ENCODE results near the gene G6PD.

Gene G6PD

DNA sequence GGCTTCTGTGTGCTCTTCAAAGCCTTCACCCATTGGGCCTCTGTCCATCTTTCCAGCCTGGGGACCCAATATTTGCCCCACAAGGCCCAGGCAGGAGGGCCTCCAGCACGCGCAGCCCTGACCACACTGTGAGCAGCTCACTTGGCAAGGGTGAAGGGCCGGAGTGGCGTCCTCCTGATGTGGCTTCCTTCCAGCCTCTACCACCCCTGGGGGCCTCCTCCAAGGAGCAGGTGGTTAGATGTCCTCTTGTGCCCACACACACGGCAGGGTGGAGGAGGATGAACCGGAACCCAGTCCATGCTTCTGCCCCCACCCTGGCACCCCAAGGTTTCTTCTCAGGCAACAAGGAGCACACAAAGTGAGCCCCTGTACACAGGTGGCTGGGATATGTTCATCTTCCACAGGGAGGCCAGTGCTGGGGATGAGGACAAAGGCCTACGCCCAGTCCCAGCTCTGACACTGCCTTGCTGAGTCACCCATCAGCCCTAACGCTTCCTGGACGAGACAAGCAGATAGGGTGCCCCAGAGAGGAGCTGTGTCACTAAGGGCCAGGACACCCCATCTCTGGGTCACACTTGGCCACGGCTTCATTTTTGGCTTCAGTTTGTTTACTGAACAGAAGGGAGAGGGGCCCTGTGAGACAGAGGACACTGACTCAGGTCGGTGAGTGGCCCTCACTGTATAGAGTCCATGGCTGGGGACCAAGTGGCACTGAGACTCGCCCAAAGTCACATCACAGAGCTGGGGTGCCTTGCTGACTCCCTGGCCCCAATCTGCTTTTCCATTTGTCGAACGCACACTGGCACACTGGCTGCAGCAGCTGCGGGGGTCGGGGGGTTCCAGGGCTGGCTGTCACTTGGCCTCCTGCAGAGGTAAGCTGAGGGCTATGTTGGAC is 62.1 kb downstream of the G6PD start:
- Histone ChIP-seq H3K18ac (ENCODE audit: low read depth in 1 of 2, low read length in 2 of 2) (no peak overlapping the region), H3K9ac (ENCODE audit: low read length) (no peak overlapping the region), H3K4me2 (ENCODE audit: low read length, poor library complexity, severe bottlenecking) (no peak overlapping the region), H3K4me1 (ENCODE audit: control insufficient read depth, insufficient read depth, low read depth, low read length) (peaks cover 26% of the 10 kb centered on the region), H3K23ac (ENCODE audit: low read length in 2 of 2) (peak overlapping the region in 1 of 2 experiments; percentile 48), H2BK120ac (ENCODE audit: low read depth, low read length) (no peak overlapping the region), H4K8ac (ENCODE audit: low read length) (peak overlapping the region; percentile 41), H2AK5ac (ENCODE audit: low read length, severe bottlenecking) (no peak overlapping the region), H3K36me3 (ENCODE audit: control insufficient read depth in 1 of 2, insufficient read depth in 2 of 2, low read depth in 1 of 2, low read length in 2 of 2) (peaks cover 33 to 41% of the 10 kb centered on the region in 2 experiments), H3K4me3 (ENCODE audit: insufficient read depth in 1 of 2, low read depth in 1 of 2, low read length in 2 of 2) (no peak overlapping the region), H3K4ac (ENCODE audit: low read depth in 1 of 2, low read length in 2 of 2) (no peak overlapping the region), H4K91ac (ENCODE audit: low read length) (no peak overlapping the region), H3K79me1 (replicated peaks; ENCODE audit: low read length, poor library complexity, severe bottlenecking) (peaks cover 16% of the 10 kb centered on the region), H3K27me3 (ENCODE audit: control insufficient read depth in 1 of 2, insufficient read depth in 1 of 2, low read length in 2 of 2) (peaks cover 0 to 12% of the 10 kb centered on the region in 2 experiments), H3K27ac (ENCODE audit: low read length, poor library complexity, severe bottlenecking) (no peak overlapping the region), H3K9me3 (ENCODE audit: control insufficient read depth, low read length) (no peaks in the 10 kb centered on the region), H2BK12ac (ENCODE audit: low read length in 2 of 2) (no peak overlapping the region), H2BK15ac (ENCODE audit: low read depth, poor library complexity, severe bottlenecking) (peak overlapping the region; percentile 28), H2AFZ (ENCODE audit: low read depth, low read length) (no peak overlapping the region), H3K14ac (ENCODE audit: low read length in 2 of 2) (no peak overlapping the region), H2BK5ac (ENCODE audit: low read depth, low read length, poor library complexity, severe bottlenecking) (no peak overlapping the region)
- WGBS, result 89% methylated on average over 15 of the region's 16 CpGs
- DNase-seq, result no peak

DNA sequence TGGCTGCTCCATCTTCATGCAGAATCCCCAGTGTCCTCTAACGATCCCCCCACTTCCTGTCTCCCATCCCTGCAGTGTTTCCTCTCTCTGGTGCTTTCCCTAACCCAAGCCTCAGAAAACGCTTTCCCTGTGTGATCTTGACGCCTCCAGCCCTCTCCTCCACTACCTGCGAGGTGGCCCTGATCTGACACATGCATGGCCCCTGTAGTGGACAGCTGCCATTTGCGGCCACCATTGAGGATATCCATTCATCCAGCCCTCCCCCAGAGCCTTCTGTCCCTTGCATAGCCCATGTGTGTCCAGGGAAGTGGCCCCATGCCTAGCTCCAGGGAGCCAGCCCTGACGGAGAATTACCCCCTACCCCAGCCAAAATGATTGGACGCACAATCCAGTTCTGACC is 63.3 kb downstream of the G6PD start:
- Histone ChIP-seq H3K14ac (ENCODE audit: low read length in 2 of 2) (no peak overlapping the region), H3K18ac (ENCODE audit: low read depth in 1 of 2, low read length in 2 of 2) (no peak overlapping the region), H3K4me2 (ENCODE audit: low read length, poor library complexity, severe bottlenecking) (no peak overlapping the region), H3K36me3 (ENCODE audit: control insufficient read depth in 1 of 2, insufficient read depth in 2 of 2, low read depth in 1 of 2, low read length in 2 of 2) (peaks cover 27 to 32% of the 10 kb centered on the region in 2 experiments), H3K27me3 (ENCODE audit: control insufficient read depth in 1 of 2, insufficient read depth in 1 of 2, low read length in 2 of 2) (peaks cover 0 to 12% of the 10 kb centered on the region in 2 experiments), H4K8ac (ENCODE audit: low read length) (no peak overlapping the region), H3K9me3 (ENCODE audit: control insufficient read depth, low read length) (no peaks in the 10 kb centered on the region), H2AK5ac (ENCODE audit: low read length, severe bottlenecking) (no peak overlapping the region), H2BK5ac (ENCODE audit: low read depth, low read length, poor library complexity, severe bottlenecking) (no peak overlapping the region), H3K27ac (ENCODE audit: low read length, poor library complexity, severe bottlenecking) (no peak overlapping the region), H3K79me1 (replicated peaks; ENCODE audit: low read length, poor library complexity, severe bottlenecking) (peaks cover 14% of the 10 kb centered on the region), H2AFZ (ENCODE audit: low read depth, low read length) (no peak overlapping the region), H3K9ac (ENCODE audit: low read length) (no peak overlapping the region), H2BK120ac (ENCODE audit: low read depth, low read length) (no peak overlapping the region), H3K23ac (ENCODE audit: low read length in 2 of 2) (peak overlapping the region in 1 of 2 experiments; percentile 50), H3K4me3 (ENCODE audit: insufficient read depth in 1 of 2, low read depth in 1 of 2, low read length in 2 of 2) (no peak overlapping the region), H4K91ac (ENCODE audit: low read length) (no peak overlapping the region), H3K4me1 (ENCODE audit: control insufficient read depth, insufficient read depth, low read depth, low read length) (peaks cover 27% of the 10 kb centered on the region), H2BK12ac (ENCODE audit: low read length in 2 of 2) (no peak overlapping the region), H2BK15ac (ENCODE audit: low read depth, poor library complexity, severe bottlenecking) (no peak overlapping the region), H3K4ac (ENCODE audit: low read depth in 1 of 2, low read length in 2 of 2) (no peak overlapping the region)
- 98% methylated on average over 7 of the region's 7 CpGs for WGBS
- DNase-seq, result no peak

DNA sequence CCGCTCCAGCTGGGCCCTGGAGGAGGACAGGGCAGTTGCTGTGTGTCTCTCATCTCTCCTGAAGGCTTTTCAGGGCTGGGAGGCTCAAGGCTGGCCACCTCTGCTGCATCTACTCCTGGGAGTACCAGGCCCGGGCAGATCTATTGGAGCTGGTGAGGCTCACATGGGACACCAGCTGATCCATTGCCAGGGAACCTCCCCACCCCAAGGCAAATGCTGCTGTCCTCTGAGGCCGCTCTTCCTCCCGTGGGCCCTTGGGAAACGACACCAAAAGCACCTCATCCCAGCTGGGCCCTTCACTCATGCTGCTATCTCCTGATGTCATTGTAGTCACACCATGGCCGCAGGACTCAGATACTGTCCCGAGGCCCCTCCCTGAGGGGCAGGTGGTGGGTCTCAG is 63.9 kb downstream of the G6PD start:
- 98% methylated on average over 7 of the region's 7 CpGs for WGBS
- Histone ChIP-seq H3K18ac (ENCODE audit: low read depth in 1 of 2, low read length in 2 of 2) (no peak overlapping the region), H2BK15ac (ENCODE audit: low read depth, poor library complexity, severe bottlenecking) (no peak overlapping the region), H3K27ac (ENCODE audit: low read length, poor library complexity, severe bottlenecking) (no peak overlapping the region), H2BK5ac (ENCODE audit: low read depth, low read length, poor library complexity, severe bottlenecking) (no peak overlapping the region), H3K79me1 (replicated peaks; ENCODE audit: low read length, poor library complexity, severe bottlenecking) (peaks cover 14% of the 10 kb centered on the region), H2BK12ac (ENCODE audit: low read length in 2 of 2) (no peak overlapping the region), H3K4me3 (ENCODE audit: insufficient read depth in 1 of 2, low read depth in 1 of 2, low read length in 2 of 2) (no peak overlapping the region), H2AFZ (ENCODE audit: low read depth, low read length) (no peak overlapping the region), H3K36me3 (ENCODE audit: control insufficient read depth in 1 of 2, insufficient read depth in 2 of 2, low read depth in 1 of 2, low read length in 2 of 2) (peaks cover 22 to 27% of the 10 kb centered on the region in 2 experiments), H3K14ac (ENCODE audit: low read length in 2 of 2) (no peak overlapping the region), H3K4me1 (ENCODE audit: control insufficient read depth, insufficient read depth, low read depth, low read length) (peaks cover 32% of the 10 kb centered on the region), H3K9me3 (ENCODE audit: control insufficient read depth, low read length) (no peaks in the 10 kb centered on the region), H3K9ac (ENCODE audit: low read length) (no peak overlapping the region), H3K27me3 (ENCODE audit: control insufficient read depth in 1 of 2, insufficient read depth in 1 of 2, low read length in 2 of 2) (peaks cover 0 to 12% of the 10 kb centered on the region in 2 experiments), H4K91ac (ENCODE audit: low read length) (no peak overlapping the region), H3K23ac (ENCODE audit: low read length in 2 of 2) (no peak overlapping the region), H2AK5ac (ENCODE audit: low read length, severe bottlenecking) (no peak overlapping the region), H2BK120ac (ENCODE audit: low read depth, low read length) (no peak overlapping the region), H3K4me2 (ENCODE audit: low read length, poor library complexity, severe bottlenecking) (no peak overlapping the region), H4K8ac (ENCODE audit: low read length) (no peak overlapping the region), H3K4ac (ENCODE audit: low read depth in 1 of 2, low read length in 2 of 2) (no peak overlapping the region)
- DNase-seq, result no peak

DNA sequence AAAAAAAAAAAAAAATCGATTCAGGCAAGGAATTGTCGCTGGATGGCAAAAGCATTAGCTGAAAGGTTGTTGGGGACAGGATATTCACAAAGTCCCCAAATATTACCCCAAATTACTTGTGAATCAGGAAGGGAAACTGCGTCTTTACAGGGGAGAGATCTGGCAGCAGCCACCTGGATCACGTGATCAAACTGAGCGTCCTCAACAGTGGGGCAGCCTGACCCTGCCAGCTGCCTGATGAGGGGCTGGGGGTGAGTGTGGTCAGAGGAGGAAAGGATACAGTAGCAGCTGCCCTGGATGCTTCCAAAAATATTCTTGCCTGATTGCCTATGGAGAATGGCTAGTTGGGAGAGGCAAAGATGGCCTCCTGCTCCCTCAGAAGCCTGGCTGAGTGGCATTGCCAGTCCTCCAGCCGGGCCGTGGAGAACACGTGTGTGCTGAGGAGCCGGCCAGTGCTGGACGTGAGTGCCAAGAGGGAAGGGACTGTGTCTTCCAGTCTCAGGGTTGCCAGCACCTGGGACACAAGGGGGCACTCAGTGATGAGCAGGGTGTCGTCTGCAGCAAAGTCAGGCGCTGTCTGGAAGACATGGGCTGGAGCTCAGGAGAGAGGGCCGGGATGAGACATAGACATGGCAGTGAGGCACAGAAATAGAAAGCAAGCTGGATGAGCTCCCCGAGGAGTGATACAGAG is 64.6 kb downstream of the G6PD start:
- no peak overlapping the region for H3K4me3 ChIP-seq (ENCODE audit: insufficient read depth in 1 of 2, low read depth in 1 of 2, low read length in 2 of 2)
- H3K18ac ChIP-seq (ENCODE audit: low read depth in 1 of 2, low read length in 2 of 2), result no peak overlapping the region
- H3K79me1 ChIP-seq (replicated peaks; ENCODE audit: low read length, poor library complexity, severe bottlenecking), result peaks cover 11% of the 10 kb centered on the region
- no peak overlapping the region for H3K4me2 ChIP-seq (ENCODE audit: low read length, poor library complexity, severe bottlenecking)
- H2BK120ac ChIP-seq (ENCODE audit: low read depth, low read length), result no peak overlapping the region
- peaks cover 0 to 12% of the 10 kb centered on the region in 2 experiments for H3K27me3 ChIP-seq (ENCODE audit: control insufficient read depth in 1 of 2, insufficient read depth in 1 of 2, low read length in 2 of 2)
- no peak overlapping the region for H3K4ac ChIP-seq (ENCODE audit: low read depth in 1 of 2, low read length in 2 of 2)
- no peak overlapping the region for H2AK5ac ChIP-seq (ENCODE audit: low read length, severe bottlenecking)
- H3K9ac ChIP-seq (ENCODE audit: low read length), result no peak overlapping the region
- H3K27ac ChIP-seq (ENCODE audit: low read length, poor library complexity, severe bottlenecking), result no peak overlapping the region
- no peak for DNase-seq
- H3K14ac ChIP-seq (ENCODE audit: low read length in 2 of 2), result no peak overlapping the region
- no peak overlapping the region for H2BK12ac ChIP-seq (ENCODE audit: low read length in 2 of 2)
- H3K36me3 ChIP-seq (ENCODE audit: control insufficient read depth in 1 of 2, insufficient read depth in 2 of 2, low read depth in 1 of 2, low read length in 2 of 2), result peaks cover 18 to 22% of the 10 kb centered on the region in 2 experiments
- H2BK5ac ChIP-seq (ENCODE audit: low read depth, low read length, poor library complexity, severe bottlenecking), result no peak overlapping the region
- peaks cover 31% of the 10 kb centered on the region for H3K4me1 ChIP-seq (ENCODE audit: control insufficient read depth, insufficient read depth, low read depth, low read length)
- no peak overlapping the region for H4K8ac ChIP-seq (ENCODE audit: low read length)
- no peaks in the 10 kb centered on the region for H3K9me3 ChIP-seq (ENCODE audit: control insufficient read depth, low read length)
- no peak overlapping the region for H2BK15ac ChIP-seq (ENCODE audit: low read depth, poor library complexity, severe bottlenecking)
- H2AFZ ChIP-seq (ENCODE audit: low read depth, low read length), result no peak overlapping the region
- no peak overlapping the region for H4K91ac ChIP-seq (ENCODE audit: low read length)
- no peak overlapping the region for H3K23ac ChIP-seq (ENCODE audit: low read length in 2 of 2)
- 82% methylated on average over 12 of the region's 14 CpGs for WGBS

All from mesenchymal stem cell (in vitro differentiated cells and primary cell).